Fibroblast of the aortic adventitia (primary cell): ENCODE results near the gene LEFTY1. TPM values are rescaled to one million over a fixed set of nuclear protein-coding genes. Genes with fewer than 3 reads are reported as not detected.

ENCODE experiments used
- DNase-seq: peaks from one replicate; pipeline ENCODE4 v3.0.0-alpha.2; 2010; ENCODE audit warnings: low read depth
- H3K4me3 ChIP-seq: 2 replicates; pipeline ENCODE4 v1.5.1; 2011; ENCODE audit warnings: low read depth, mild to moderate bottlenecking, control low read depth, low read length, moderate library complexity
- CTCF ChIP-seq: IDR thresholded peaks from 2 replicates; pipeline ENCODE4 v1.5.1; 2011; ENCODE audit warnings: mild to moderate bottlenecking, low read length, control low read depth, inconsistent platforms; ENCODE audit not compliant: insufficient read depth
- total RNA-seq: library from RNA; depleted of rRNA; stranded (reverse); fragments of >200 nt; gene quantifications from 2 replicates; pipeline ENCODE4 v1.2.3, GENCODE V29; 2012; ENCODE audit warnings: low replicate concordance

The LEFTY1 gene
- total RNA-seq, 1 donor = not detected

GRCh38 chr1:225851805-225852204 is 37.1 kb downstream of the LEFTY1 start:
- no peak overlapping the region for H3K4me3 ChIP-seq
- TF ChIP-seq CTCF = no peak
- no peak for DNase-seq

- TF ChIP-seq CTCF = no peak
- H3K4me3 ChIP-seq = no peak overlapping the region
- no peak for DNase-seq
These were observed 38.6 kb downstream of the LEFTY1 start for GRCh38 chr1:225850370-225850769.

GRCh38 chr1:225849925-225850324 is 39.0 kb downstream of the LEFTY1 start:
- no peak for TF ChIP-seq CTCF
- DNase-seq = no peak
- H3K4me3 ChIP-seq = no peak overlapping the region

- H3K4me3 ChIP-seq = no peak overlapping the region
- no peak for TF ChIP-seq CTCF
- no peak for DNase-seq
These were observed 40.7 kb downstream of the LEFTY1 start for GRCh38 chr1:225848030-225848955.

- TF ChIP-seq CTCF = no peak
- no peak overlapping the region for H3K4me3 ChIP-seq
- DNase-seq = no peak
These were observed 41.3 kb downstream of the LEFTY1 start for GRCh38 chr1:225847610-225848009.

- TF ChIP-seq CTCF = no peak
- no peak overlapping the region for H3K4me3 ChIP-seq
- DNase-seq = no peak
These were observed 42.3 kb downstream of the LEFTY1 start for GRCh38 chr1:225846331-225847310.
